ENCODE measurements around the gene NRM.
"Not testable (repeated sequence)": the region's sequence is repeated elsewhere in the genome, so short reads cannot be mapped to it uniquely, and the experiment has no call there.

NRM gene

DNA sequence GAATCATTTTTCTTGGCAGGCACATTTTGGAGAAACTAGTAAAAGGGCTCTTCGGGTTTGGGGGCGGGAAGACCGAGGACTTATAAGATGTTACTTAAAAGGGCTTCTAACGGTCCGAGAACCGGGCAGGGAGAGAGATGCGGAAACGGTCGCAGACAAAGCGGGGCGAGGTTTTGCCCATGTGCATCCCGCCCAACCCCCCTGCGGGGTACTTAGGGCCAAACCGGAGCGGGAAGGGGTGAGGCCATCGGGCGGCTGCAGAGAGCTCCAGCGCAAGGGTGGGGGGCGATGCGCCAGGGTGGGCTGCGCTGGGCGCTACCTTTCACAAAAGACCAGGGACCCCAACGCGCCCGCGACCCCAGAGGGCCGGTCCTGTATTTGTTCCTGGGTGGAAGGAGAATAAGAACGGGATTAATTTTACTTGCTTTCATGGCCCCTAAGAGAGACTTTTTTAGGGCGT is 30.0 kb upstream of the NRM start:
- DNase-seq (ENCODE audit: low read depth) = no peak

DNA sequence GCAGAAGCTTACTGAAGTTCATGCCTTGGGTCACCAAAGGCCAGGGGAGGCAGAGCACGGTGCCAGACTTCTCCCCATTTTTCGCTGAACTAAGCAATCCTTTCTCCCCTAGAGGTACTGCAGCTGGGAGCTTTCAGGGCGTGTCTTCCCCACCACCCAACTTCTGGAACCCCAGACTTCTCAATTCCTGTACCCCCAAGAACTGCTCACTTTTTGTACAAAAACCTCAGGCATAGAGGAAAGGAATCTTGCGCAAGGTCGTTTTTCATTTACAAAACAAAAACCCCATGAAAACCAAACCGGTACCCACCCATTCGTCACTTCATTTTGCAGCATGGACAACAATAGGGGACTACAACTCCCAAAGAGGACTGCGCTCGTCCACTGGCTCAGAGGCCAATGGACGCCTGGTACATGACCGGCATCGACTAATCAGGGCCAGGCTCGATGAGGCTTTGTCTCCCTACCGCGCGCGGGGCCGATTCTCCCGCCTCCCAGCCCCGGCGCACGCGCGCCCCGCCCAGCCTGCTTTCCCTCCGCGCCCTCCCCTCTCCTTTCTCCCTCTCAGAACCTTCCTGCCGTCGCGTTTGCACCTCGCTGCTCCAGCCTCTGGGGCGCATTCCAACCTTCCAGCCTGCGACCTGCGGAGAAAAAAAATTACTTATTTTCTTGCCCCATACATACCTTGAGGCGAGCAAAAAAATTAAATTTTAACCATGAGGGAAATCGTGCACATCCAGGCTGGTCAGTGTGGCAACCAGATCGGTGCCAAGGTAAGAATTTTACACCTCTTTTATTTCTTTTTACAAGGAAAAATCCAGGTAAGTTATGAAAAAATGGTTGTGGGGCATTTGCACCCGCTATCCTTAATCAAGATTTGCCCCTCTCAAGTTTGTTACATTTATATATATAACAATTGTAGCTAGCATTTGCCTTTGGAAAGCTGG is 29.3 kb upstream of the NRM start, which contains the start of gene TUBB:
TUBB (plus strand) TSS at position 562 of the 947 bp plus-strand sequence; CDS start at position 717, 155 bp downstream.
- peak; percentile 94 for DNase-seq (ENCODE audit: low read depth)

DNA sequence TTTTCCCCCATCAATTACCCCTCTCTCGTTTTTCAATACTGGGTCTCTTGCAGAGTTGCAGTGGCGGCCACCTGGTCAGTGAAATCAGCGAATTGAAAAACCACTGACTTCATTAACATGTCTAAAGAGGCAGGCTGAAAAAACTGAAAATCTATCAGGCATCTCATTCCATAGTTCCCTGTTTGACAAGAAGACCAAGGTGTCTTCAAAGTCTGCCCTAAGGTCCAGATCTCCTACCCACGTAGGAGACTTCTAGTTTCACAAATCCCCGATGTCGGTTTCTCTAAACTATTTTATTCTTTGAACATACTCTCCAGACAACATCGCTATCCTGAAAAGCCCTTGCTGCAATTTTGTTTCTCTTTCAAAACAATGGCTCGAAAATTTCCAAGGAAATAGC is 28.6 kb upstream of the NRM start:
- no peak for DNase-seq (ENCODE audit: low read depth)

DNA sequence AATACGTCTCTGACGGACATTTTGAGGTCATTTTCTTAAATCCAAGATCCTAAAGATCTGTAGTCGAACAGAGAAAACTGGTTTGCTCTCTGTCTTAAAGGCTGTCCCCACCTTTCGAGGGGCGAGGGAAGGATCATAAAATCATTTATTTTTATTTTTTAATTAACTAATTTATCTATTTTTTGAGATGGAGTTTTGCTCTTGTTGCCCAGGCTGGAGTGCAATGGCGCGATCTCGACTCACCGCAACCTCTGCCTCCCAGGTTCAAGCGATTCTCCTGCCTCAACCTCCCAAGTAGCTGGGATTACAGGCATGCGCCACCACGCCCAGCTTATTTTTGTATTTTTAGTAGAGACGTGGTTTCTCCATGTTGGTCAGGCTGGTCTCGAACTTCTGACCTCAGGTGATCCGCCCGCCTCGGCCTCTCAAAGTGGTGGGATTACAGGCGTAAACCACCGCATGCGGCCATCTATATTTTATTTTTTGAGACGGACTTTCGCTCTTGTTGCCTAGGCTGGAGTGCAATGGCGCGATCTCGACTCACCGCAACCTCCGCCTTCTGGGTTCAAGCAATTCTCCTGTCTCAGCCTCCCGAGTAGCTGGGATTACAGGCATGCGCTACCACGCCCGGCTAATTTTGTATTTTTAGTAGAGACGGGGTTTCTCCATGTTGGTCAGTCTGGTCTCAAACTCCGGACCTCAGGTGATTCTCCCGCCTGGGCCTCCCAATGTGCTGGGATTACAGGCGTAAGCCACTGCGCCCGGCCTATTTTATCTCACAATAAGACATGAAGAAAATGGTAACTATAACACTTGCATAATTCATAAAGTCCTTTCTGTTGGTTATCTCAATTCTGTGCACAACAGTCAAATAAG is 27.3 kb upstream of the NRM start:
- DNase-seq (ENCODE audit: low read depth) = not testable (repeated sequence)

DNA sequence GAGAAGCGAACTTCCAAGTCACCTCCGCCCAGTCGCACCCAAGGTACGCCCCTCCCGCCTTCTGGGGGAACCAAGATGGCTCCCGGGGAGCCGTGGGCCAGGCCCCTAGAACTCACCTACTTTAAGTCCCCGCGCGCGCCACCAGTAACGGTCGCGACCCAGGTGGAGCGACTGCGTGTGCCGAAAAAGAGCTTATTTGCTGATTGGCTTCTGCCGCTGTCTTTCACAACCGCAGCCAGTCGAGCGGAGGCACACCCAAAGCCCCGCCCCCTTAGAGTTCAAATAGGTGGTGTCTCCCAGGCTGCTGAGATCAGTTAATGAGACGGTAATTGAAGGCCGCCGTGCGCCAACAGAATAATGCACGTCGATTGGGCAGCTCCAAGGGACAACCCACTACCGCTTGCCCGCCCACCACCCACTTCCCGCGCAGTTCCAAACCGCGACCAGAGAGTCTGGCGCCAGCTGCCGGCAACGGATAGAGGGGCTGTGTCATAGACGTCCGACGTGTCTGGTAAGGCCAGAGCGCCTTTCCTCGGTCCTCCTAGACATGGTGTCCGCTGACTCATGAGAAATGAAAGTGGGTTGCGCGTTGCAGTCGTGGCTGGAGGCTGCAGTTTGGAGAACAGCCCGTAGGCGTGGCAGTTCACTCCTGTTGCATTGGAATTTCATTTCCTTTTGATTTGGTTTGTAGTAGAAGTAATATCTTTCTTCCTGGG is 26.5 kb upstream of the NRM start, which contains the start of gene MDC1:
MDC1 (minus strand) TSS at position 153 of the 716 bp plus-strand sequence. CDS start 2,106 bp downstream, outside the sequence.
- peak; percentile 100 for DNase-seq (ENCODE audit: low read depth)

DNA sequence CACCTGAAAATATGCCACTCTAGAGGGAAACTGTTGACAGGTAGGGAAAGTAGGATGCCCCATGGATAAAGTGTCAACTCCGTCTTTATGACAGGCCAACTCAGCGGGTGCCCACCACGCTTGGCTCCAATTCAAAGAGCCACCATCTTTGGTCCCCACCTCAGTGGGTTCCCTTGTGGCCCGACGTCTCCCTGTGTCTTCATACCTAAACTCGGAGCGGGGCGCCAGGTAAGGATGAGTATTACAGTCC is 26.0 kb upstream of the NRM start:
- no peak for DNase-seq (ENCODE audit: low read depth)

DNA sequence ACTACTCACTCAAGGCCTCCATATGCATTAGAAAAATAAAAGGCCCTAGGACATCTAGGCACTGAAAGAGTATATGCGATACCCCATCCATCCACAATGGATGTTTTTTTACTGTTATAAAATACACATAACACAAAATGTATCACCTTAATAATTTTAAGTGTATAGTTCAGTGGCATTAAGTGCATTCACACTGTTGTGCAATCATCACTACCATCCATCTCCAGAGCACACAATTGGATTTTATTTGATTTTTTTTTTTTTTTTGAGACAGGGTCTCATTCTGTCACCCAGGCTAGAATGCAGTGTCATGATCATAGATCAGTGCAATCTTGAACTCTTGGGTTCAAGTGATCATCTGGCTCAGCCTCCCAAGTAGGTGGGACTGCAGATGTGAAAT is 23.5 kb upstream of the NRM start:
- DNase-seq (ENCODE audit: low read depth) = no peak

DNA sequence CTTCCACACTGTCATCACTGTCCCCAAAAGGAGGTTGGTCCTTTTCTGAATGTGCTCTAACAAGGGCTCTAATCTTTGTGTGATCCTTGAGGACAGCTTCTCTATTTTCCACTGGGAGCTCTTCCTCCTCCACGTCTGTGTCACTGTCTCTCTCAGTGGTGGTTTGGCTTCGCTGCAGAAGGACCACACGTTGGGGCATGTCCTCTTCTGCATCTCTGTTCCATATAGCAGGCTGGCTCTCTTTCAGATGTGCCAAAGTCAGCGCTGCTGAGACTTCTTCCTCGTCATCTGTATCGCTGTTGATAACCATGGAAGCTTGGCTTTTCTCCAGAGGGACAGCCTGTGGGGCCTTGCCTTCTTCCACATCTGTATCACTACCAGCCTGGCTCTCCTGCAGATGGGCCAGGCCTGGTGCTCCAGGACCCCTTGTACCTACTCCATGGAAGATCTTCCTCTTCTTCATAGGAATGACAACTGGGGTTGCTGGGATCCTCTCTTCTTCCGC is 21.7 kb upstream of the NRM start:
- DNase-seq (ENCODE audit: low read depth) = no peak

DNA sequence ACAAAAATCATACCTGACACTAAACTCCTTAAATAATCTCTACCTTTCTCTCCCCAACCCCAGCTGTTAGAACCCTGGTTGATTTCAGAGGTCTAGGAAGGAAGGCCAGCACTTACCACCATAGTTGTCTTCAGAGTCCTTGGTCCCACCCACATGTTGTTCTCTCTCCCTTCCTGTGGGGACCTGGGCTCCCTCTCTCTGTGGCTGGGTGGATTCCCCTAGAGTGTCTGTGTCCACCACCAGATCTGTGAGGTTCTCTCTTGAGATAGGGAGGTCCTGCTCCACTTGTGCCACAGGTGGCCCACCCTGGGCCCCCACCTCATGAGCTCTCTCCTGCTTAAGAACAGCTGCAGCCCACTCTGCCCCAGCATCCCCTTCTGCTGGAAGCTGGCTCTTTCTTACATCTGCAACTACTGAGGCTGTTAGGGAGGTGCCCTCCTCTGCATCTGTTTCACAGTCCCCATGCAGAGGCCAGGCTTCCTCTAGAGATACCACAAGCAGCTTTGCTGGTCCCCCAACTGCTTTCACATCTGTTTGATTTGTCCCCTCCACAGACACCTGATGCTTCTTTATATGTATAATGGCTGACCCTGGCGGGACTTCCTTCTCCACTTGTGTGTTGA is 21.1 kb upstream of the NRM start:
- DNase-seq (ENCODE audit: low read depth) = no peak

DNA sequence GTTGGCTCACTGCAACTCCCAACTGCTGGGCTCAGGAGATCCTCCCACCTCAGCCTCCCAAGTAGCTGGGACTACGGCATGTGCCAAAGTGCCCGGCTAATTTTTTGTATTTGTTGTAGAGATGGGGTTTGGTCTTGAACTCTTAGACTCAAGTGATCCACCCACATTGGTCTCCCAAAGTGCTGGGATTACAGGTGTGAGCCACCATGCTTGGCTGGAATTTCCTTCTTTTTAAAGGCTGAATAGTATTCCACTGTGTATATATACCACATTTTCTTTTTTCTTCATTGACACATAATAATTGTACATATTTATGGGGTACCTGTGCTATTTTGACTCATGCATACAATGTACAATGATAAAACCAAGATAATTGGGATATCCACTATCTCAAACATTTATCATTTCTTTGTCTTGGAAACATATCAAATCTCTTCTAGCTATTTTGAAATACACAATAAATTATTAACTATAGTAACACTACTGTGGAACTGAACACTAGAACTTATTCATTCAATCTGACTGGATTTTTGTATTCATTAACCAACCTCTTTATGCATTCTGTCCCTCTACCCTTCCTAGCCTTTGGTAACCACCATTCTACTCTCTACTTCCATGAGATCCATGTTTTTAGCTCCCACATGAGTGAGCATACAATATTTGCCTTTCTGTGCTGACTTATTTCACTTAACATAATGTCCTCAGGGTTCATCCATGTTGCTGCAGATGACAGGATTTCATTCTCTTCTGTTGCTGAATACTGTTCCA is 18.5 kb upstream of the NRM start:
- DNase-seq (ENCODE audit: low read depth) = no peak

DNA sequence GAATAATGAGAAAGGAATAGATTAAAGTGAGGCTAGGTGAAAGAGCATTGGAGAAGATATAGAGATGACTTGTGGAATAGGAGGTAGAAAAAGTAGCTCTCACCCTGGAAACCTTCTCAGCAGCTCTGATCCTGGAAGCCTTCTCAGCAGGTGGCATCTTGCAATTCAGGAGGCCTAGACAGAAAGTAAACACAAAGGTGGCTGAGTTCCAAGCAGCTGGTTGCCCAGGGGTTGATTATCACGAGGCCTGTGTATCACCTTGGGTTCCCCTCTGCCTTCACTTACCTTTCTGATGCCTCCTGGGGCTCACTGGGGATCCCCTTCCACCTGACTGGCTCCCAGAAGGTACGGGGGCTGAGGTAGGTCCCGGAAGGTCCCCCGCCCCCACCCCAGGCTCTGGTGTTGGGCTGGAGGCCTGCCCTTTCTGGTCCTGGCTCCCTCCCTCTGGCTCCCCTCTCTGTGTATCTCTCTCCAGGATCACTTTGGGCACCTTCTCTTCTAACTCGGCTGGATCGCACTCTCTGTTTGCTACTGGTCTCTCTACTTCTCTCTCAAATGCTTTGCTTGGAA is 16.6 kb upstream of the NRM start:
- no peak for DNase-seq (ENCODE audit: low read depth)

DNA sequence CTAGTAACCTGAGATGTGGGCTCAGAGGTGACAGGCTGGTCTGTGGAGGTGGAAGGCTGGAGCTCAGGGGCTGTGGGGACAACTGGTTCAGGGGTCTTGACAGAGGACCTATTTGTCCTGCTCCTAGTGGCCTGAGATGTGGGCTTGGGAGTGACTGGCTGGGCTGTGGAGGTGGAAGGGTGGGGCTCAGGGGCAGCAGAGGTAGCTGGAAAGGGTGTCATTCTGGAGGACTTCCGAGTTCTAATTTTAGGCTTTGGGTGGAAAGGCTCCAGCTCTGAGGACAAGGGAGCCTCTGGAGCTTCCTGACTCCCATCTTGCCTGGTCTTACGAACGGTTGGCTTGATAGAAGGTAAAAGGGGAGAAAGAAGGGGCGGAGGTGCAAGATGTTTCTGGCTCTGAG is 14.8 kb upstream of the NRM start:
- DNase-seq (ENCODE audit: low read depth) = no peak

DNA sequence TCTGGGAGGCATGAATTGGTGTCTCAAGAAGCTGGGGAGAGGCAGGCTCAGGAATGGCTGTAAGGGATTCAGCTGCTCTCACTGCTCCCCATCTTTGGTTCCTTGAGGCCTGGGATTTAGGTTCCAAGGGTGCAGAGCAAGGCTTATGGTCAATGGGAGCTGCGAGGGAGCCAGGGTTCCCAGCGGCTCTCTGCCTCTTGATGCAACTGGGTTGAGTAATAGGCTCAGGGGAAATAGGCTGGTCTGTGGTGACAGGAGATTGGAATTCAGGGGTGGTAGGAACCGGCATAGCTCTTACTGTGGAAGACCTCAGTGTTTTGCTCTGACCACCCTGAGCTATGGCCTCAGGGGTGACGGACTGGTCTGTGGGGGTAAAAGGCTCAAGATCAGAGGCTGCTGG is 13.0 kb upstream of the NRM start:
- no peak for DNase-seq (ENCODE audit: low read depth)

DNA sequence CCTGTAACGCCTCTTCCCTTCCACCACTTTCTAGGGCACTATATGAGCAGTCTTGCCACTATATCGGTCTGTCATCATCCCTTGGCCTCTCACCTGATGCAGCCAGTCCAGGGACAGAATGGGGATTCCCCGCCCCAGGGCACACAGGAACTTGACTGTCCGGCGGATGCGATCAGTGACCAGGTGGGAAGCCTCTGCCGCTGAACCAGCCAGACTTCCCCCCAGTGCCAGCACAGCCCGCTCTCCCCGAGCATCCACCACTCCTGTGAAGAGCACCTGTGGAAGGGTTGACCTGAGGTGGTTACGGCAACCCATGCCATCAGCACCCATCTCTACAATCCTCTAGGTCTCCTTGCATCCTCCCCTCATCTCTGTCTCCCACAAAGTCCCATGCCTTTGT is 12.2 kb upstream of the NRM start:
- DNase-seq (ENCODE audit: low read depth) = no peak

DNA sequence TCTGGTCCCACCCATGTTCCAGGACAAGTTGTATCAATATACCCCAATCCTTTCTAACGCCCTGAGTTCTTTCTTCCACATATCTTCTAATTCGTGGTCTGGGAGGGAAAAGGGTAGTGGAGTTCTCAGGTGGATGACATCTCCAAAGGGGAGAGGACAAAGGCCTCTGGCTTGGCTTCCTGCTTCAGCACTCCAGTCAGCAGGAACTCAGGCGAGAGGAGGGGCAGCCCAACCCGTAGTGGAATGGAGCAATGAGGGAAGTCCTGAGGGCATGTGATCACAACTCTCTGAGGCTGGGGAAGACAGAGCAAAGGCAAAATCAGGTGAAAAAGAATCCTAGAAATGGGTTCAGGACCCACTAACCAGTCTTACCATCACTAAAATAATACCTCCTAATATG is 9.6 kb upstream of the NRM start:
- no peak for DNase-seq (ENCODE audit: low read depth)

DNA sequence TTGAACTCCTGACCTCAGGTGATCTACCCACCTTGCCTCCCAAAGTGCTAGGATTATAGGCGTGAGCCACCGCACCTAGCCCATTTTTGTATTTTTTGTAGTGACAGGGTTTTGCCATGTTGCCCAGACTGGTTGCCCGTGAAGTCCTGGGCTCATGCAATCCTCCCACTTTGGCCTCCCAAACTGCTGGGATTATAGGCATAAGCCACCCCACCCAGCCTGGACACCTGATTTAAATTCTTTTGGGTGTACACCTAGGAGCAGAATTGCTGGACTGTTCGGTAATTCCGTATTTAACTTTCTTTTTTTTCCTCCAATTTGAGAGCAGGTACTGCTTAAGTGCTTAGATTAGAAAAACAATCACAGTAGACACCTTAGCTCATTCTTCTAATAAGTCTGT is 5.6 kb upstream of the NRM start:
- DNase-seq (ENCODE audit: low read depth) = no peak

DNA sequence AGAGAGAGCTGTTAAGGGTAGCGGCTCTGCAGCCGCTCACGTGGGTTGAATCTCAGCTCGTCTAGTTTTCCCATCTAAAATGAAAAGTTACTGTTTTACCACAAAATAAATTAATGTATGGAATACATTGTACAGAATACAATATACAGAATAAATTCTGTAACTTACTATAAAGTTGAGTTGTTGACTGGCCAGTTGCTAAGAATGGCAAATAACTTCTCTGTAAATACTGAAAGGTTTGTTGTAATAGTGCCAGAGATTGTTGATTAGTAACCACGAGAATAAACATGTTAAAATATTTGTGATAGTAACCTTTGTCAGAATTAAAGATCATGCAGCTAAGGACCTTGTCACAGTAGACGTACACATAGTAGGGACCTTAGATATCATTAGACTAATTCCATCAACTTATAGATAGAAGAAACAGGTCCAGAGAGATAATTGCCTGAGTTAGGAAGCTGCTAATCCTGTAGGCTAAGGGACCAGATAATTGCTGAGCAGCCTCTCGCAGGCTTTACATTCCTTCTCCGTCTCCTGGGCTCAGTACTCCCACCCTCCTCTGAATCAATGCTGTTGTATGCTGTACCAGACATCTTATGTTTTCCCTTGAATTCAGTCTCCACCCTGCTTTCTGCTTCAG is 544 bp upstream of the NRM start:
- no peak for DNase-seq (ENCODE audit: low read depth)

DNA sequence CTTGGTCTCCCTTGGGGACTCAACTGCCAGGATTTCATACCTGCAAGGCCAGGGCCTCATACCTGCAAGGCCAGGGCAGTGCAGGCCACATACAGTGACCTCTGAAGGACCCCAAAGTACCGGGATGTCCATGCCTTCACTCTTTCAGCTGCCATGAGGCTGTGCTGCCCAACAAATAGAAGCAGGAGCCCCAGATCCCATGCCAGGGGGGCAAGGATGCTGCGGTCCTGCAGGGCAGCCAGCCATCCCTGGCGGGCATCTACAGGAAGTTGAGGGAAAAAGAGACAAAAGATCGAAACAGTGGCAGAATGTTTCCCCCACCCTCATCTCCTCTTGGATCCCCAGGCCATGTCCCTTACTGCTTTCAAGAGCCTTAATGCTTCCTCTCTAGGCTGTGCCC is 799 bp downstream of the NRM start:
- DNase-seq (ENCODE audit: low read depth) = no peak

DNA sequence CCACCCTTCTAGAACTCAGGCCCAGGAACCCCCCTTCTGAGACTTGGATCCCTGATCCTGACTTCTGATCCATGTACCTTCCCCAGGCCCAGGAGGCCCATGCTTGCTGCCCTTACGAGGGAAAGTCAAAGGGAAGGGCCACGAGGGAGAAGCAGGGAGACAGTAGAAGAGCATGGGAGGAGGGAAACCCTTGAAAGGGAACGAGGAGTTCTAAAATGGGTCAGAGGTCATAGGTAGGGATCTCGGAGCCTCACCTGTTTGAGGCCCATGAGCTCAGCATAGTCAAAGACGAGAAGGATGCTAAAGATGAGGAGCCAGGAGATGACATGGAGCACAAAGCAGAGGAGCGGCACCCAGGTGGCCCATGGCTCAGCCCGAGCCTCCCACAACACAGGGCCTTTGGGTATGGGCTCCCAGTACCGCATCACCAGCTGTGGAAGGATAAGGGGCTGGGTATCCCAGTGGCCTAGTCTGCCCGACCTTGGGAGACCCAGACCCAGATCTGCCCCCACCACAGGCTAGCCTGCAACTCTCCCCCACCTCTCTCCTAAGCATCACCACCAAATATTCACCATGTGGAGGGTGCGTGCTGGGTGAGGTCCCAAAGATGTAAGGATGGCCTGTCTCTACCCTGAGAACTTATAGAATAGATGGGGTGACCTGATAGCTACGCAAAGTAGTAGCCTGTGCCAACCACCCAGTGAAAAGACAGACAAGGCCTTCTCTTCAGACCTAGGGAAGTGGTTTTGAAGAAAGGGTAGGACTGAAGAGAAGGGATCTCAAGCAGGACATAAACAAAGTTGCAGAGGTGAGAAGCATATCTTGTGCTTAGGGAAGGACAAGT is 1.5 kb downstream of the NRM start:
- no peak for DNase-seq (ENCODE audit: low read depth)
